ENCODE data around the gene CLDN3.
A peak's percentile ranks its signal among the peaks of the same experiment; 100 is the strongest.

CLDN3 gene

DNA sequence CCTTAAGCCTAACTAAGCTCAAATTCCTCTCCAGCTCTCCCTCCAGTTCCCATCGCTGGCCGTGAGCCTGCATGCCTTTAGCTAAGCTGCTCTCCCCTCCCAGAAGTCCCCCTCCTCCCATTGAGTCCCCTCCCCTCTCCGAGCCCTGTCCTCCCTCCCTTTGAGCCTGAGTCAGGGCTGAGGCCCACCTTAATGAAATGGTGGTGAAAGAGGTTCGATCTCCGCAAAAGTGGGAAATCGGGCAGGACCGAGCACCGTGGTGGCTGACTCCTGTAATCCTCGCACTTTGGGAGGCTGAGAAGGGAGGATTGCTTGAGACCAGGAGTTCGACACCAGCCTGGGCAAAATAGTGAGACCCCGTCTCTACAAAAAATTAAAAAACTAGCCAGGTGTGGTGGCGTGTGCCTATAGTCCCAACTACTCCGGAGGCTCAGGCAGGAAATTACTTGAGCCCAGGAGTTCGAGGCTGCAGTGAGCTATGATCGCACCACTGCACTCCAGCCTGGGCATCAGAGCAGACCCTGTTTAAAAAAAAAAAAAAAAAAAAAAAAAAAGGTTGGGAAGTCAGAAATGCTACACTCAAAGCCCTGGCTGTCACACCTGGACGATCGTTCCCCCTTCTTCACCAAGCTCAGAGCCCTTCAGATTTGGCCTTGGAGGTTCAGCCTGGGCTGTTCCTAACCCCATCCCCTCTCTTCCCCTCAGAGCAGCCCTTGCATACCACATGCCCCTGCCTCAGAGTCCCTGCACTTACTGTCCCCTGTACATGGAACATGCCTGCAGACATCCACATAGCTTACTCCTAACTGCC, 995 bp upstream of the CLDN3 start:
- DNase-seq (ENCODE audit: low read depth in 2 of 2): no peak

DNA sequence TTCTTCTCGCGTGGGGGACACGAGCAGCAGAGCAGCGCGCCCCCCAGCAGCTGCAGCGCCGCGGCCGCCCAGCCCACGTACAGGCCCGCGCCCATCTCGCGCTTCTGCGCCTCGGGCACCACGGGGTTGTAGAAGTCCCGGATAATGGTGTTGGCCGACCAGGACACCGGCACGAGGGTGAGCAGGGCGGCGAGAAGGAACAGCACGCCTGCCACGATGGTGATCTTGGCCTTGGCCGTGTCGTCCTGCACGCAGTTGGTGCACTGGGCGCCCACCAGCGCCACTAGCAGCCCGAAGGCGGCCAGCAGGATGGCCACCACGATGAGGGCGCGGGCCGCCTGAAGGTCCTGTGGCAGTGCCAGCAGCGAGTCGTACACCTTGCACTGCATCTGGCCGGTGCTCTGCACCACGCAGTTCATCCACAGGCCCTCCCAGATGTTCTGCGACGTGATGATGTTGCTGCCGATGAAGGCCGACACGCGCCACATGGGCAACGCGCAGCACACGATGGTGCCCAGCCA, 529 bp downstream of the CLDN3 start:
- no peak for DNase-seq (ENCODE audit: low read depth in 2 of 2)

DNA sequence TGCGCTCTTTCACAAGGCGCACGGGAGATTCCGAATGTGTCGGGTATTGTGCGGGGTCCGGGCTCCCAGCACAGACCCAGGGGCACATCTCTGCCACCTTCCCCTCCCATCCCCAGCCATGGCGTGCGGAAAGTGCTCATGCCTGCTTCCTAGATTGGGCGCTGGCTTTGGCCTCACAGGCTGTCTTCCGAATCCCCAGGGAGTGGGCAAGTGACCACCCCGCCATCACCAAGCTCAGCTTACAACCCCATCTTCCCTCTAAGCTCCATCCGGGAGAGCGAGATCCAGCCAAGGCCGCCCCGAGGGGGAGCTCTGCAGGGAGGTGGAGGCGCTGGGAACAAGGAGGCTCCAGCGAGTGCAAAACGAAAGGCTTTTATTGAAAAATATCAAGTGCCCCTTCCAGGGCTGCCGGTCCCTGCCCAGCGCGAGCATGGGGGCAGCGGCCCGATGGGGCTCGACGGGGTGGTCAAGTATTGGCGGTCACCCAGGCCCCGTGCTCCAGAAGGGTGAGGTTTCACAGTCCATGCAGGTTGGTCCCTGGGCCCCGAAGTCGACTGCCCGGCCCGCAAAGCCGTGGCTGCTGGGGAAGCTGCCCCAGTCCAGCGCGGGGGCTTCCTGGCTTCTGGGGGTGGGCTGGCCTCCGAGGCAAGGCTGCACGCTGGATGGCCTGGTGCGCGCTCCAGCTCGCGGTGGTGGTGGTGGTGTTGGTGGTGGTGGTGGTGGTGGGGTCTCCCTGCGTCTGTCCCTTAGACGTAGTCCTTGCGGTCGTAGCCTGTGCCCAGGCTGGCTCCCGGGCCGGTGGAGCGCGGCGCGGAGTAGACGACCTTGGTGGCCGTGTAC, 1.2 kb downstream of the CLDN3 start:
- no peak for DNase-seq (ENCODE audit: low read depth in 2 of 2)

DNA sequence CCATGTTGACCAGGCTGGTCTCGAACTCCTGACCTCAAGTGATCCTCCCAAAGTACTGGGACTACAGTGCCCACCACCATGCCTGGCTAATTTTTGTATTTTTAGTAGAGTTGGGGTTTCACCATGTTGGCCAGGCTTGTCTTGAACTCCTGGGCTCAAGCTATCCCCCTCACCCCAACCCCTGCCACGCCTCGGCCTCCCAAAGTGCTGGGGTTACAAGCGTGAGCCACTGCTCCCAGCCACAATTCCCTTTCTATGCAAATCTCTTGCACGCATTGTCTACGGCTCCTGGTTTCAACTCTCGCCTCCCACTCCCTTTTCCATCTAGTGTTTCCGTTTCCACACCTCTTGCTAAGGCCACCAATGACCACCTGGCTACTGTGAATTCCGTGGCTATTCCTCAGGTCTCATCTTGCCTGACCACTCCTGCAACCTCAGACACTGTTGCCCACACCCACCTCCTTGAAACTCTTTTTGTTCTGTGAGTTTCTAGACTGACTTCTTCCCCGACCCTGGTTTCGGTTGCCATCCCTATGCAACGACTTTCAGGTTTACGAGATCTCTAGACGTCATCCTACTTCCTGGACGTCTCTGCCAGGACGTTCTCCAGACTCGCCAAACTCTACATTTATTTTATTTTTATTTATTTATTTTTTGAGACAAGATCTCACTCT, 3.4 kb downstream of the CLDN3 start:
- DNase-seq (ENCODE audit: low read depth in 2 of 2): no peak

DNA sequence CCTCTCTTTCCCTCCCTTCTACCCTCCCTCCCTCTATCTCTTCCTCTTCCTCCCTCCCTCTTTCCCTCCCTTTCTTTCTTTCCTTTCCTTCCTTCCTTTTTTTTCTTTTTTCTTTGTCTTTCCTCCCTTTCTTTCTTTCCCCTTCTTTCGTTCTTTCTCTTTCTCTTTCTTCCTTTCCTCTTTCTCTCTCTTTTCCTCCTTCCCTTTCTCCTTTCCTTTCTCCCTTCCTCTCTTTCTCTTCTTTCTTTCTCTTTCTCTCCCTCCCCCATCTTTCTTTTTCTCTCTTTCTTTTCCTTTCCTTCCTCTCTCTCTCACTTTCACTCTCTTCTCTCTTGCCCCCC, 7.4 kb downstream of the CLDN3 start:
- DNase-seq (ENCODE audit: low read depth in 2 of 2): no peak

DNA sequence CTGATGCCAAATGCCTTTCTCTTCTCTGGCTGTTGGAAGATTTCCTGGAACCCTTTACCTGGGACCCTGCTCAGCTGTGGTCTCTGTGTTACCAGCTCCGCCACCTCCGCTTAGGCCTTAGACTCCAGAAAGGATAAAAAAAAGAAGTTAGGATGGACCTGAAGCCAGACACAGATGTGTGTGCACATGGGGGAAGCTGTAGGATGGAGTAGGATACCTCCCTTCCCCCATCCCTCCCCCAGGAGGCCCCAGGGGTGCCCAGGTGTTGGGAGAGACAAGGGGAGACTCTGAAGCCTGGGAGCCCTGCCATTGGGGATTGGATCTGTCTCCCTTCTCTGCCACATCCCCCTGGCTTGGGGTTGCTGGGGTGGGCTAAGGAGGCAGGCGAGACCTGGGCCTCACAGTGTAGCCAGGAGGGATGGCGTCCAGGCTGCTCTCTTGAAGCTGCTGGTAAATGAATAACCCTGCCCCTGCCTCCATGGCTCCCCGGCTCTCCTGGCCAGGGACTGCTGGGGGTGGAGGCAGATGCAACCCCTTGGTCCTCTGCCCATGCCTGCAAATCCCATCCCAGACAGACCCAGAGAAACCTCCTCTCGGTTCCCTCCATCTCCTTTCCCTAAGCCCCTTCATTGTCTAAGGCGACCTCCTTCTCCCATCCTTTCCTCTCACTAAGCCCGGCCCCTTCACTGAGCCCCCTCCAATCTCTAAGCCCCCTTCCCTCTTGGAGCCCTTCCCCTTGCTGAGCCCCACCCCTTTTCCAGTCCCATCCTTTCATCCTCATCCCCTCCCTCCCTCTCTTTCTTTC, 8.0 kb downstream of the CLDN3 start:
- no peak for DNase-seq (ENCODE audit: low read depth in 2 of 2)

DNA sequence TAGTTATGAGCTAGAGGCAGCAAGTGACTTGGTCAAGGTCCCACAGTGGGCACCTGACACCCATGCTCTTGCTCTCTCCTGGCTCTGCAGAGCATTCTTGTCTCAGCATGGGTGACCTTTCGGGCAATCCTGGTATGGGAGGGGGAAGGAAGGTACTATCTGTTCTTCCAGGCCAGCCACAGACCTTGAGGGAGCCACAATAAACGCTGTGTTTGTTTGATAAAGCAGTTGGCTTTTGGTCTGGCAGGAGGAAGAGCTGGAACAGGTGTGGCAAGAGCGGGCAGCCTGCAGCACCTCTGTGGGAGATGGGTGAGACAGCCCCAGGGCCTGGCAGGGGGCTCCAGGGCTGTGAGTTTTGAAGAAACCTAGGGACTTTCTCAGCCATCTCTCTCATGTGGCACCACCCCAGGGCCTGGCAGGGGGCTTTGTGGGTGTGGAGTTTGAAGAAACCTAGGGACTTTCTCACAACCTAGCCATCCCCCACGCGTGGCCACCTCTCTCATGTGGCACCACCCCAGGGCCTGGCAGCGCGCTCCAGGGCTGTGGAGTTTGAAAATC, 11.4 kb downstream of the CLDN3 start:
- no peak for DNase-seq (ENCODE audit: low read depth in 2 of 2)

DNA sequence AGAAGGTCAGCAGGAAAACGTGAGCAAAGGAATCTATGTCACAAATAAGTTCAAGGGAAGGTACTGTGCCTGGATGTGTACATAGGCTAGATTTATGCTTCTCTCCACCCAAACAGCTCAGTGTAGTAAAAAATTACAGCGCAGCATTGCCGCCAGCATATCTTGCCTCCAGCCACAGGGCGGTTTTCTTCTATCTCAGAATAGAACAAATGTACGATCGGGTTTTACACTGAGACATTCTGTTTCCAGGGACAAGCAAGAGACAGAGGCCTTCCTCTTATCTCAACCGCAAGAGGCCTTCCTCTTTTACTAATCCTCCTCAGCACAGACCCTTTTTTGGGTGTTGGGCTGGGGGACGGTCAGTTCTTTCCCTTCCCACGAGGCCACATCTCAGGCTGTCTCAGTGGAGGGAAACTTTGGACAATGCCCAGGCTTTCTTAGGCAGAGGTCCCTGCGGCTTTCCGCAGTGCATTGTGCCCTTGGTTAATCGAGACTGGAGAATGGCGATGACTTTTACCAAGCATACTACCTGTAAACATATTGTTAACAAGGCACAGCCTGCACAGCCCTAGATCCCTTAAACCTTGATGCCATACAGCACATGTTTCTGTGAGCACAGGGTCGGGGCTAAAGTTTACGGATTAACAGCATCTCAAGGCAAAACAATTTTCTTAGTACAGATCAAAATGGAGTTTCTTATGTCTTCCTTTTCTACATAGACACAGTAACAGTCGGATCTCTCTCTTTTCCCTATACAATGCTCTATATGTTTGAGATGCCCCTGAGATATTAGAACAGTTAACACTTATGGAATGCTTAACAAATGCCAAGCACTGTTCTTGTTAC, 19.9 kb downstream of the CLDN3 start:
- DNase-seq (ENCODE audit: low read depth in 2 of 2): no peak

DNA sequence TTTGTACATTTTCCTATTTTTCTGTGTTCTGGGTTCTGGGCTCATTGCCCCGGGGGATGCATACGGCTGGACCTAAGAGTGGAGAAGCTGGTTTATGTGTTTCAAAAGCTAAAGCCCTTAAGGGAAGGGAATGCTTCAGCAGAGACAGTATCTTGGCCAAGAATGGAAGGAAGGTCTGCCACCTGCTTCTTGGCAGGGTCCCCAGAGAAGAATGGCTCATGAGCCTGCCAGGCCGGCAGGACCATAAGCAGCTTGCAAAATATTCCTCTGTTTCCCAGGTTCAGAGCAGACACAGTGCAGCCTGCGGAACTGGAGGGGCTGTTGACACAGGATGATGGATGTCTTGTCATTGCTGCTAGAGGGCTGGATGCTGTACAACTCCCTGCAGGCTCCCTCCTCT, 23.7 kb downstream of the CLDN3 start:
- no peak for DNase-seq (ENCODE audit: low read depth in 2 of 2)

DNA sequence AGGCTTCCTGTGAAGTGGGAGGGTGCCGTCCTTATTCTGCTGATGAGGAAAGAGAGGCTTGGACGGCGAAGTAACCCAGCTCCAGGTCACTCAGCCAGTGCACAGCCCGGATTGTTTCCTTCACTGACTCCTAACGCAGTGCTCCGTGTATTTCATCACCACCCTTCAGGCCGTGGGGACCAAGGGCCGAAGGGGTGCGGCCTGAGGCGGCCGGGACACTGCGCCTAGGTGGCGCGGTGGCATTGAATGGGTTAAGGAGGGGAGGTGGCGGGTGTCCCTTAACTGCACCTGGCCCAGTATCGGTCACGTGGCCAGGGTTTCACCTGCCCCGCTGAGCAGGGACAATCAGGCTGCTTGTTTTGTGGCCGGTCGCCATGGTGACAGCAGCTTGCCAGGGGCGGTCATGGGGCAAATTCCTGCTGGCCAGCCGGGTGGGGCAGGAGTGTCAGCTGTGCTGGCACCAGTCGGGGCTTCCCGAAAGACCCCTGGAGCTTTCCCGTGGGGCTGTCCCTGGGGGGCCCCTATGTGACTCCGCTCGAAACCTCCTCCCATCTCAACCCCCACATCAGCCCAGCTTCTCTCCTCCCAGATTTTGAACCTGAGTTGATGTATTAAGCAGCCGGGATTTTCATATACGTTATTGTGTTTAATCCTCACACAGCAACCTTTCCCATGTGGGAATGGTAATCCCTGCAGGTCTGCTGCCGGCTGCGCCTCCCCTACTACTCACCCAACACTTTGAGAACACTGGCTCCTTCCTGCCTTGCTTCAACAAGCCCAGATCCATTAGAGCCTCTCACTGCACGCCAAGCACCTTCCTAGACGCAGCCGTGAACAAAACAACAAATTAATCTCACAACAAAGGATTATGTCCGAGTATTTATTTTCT, 27.1 kb downstream of the CLDN3 start:
- no peak for DNase-seq (ENCODE audit: low read depth in 2 of 2)

DNA sequence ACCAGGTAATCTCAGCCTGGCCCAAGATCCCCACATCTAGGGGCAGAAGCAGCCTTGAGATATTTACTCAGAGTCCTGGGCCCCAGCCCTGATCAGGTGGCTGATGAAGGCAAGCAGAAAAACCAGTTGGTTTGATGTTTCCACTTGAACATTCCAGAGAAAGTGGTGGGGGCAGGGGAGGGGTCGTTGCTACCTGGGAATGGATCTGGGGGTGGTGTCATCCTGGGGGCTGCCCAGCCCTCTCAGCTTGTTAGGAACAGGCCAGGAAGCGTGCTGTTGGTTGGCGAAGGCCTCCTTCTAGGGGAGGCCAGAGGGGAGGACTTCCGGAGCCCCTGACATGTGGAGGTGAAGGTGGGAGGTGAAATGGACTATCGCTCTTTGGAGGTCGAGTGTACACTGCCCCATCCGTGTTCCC, 27.7 kb downstream of the CLDN3 start:
- no peak for DNase-seq (ENCODE audit: low read depth in 2 of 2)

DNA sequence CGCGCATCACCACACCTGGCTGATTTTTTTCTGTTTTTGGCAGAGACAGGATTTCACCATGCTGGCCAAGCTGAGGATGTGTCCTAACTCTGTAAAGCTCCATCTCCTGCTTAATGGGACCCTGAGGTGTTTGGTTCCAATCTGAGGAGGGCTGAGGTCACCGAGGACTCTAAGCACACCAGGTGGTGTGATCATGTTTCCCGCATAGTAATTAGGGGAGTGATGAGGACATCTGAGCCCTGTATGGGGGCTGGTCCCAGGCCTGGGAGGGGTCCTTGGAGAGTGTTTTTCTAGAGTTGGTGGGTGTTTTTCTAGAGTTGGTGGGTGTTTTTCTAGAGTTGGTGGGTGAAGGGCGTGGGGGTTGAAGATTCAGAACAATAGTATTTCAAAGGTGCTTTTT, 28.5 kb downstream of the CLDN3 start:
- no peak for DNase-seq (ENCODE audit: low read depth in 2 of 2)

DNA sequence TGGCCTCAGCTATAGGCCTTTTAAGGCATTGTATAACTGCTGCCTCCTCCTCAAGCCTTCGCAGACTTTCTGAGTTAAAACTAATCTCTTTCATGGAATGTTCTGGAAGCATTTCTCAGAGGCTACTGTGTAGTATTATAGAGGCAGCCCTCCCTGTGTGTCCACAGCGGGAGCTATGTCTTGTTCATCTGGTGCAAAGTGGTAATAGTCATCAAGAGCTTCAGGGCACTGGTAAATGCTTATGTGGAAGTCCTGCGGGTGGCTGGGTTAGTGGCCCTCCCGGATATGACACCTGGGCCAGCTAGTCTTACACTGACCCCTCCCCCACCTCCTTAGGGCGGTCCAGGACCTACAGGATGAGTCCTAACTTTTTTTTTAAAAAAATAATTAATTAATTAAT, 29.3 kb downstream of the CLDN3 start:
- no peak for DNase-seq (ENCODE audit: low read depth in 2 of 2)

DNA sequence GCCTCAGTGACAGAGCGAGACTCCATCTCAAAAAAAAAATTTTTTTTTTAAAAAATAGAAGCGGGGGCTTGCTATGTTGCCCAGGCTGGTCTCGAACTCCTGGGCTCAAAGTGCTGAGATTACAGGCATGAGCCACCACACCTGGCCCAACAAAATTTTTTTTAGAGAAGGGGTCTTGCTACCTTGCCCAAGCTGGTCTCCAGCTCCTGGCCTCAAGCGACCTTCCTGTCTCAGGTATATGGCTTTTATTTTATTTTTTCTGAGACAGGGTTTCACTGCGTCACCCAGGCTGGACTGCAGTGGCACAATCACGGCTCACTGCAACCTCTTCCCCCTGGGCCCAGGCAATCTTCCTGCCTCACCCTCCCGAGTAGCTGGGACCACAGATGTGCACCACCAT, 29.9 kb downstream of the CLDN3 start:
- no peak for DNase-seq (ENCODE audit: low read depth in 2 of 2)

DNA sequence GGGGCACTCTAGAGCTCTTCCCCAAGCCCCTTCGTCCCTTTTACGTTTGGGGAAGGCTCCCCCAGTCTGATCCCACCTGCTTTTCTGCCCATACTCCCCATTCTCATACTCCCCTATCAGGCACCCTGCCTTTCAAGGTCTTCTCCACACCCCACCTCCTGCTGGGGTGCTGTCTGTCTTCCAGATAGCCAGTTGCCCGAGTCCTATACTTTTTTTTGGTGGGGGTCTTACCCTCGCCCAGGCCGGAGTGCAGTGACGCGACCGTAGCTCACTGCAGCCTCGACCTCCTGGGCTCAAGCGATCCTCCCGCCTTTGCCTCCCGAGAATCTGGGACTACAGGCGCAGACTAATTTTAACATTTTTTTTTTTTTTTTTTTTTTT, 30.7 kb downstream of the CLDN3 start:
- DNase-seq (ENCODE audit: low read depth in 2 of 2): no peak

DNA sequence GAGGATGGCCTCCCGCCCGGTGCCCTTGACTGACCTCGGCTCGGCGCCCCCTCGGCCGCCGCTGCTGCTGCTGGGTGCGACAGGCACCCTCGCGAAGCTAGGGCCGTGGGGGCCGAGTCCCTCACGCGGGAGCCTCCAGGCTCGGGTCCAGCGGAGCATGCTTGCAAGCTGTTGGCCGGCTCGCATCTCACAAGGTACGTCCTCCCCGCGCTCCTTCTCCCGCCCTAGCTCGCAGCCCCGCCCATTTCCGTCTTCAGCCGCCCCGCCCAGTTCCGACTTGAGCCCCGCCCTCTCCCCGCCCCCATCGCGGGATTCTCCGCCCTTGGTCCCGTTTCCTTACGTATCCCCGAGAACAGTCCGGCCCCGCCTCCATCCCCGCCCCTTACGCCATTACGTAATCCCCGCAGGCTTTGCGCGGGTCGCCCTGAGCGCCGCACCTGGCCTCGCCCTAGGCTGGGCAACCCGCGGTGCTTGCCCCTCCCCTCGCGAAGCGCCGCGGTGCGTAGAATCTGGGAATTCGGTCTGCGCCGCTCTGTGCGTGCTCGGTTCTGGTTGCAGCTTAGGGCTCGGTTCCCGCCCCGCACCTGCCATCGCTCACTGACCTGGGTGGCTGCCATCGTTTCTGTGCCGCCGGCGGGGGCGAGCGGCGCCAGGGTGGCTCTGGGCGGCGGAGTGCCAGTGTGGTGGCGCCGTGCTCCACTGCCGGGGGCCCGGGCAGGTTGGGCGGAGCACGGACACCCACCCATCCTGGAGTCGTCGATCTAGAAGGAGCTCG, 31.3 kb downstream of the CLDN3 start, which contains the start of gene ABHD11:
Gene ABHD11, minus strand, starts transcription at position 191 of the 775 bp plus-strand sequence. Its CDS starts 32 bp downstream, at position 159.
- peak; percentile 87 to 88 for DNase-seq (ENCODE audit: low read depth in 2 of 2)

DNA sequence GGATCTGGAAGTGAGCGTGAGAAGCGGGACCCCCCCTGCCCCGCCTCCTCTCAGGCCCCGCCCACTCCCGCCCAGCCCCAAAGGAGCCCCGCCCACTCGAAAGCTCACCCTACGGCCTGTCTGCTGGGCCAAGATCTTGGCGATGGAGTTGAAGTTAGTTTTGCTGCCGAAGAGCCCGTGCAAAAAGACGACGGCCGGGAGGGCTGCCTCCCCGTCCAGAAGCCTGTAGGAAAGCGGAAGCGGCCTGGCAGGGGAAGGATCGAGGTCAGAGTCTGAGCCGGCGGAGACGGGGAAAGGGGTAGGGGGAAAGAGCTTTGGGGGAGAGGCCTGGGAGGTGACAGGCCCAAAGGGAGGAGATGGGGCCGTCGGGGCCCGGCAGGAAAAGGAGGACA, 31.9 kb downstream of the CLDN3 start:
- DNase-seq (ENCODE audit: low read depth in 2 of 2): no peak

DNA sequence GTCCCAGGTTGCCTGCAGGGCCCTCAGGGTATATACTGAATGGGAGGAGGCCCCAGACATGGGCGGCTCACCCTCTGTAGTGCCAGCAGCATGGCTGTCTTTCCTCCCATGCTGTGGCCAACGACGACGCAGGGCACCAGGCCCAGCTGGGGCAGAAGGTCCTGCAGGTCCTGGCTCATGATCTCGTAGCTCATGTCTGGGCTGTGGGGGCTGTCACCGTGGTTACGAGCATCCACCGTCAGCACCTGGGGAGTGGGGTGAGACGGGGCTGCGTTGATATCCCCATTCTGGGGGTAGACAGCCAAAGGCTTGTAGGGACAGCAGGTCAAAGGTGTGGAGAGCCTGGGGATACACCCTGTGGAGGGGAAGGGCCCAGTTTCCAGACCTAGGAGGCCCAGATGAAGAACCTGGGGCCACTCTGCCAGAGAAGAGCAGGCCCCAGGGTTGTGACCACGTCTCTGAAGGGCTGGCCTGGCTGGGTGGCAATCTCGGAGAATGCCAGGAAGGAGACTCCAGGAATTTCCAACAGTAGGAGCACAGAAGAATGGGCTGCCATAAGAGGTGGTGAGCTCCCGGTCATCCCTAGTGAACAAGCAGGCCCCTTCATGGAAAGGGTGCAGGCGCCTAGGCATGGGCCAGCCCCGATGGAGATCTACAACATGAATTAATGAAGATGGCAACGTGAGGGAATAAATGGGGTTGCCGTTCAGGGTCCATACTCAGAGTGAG, 32.4 kb downstream of the CLDN3 start:
- DNase-seq (ENCODE audit: low read depth in 2 of 2): no peak

All from fibroblast of skin of left quadriceps (primary cell).